Neural progenitor cell (in vitro differentiated cells): ENCODE data around the gene AUNIP.

Experiments
- CTCF ChIP-seq: fragments of 200-600 bp; sonication (generic); IDR thresholded peaks from 2 replicates; pipeline ENCODE4 v1.5.1; 2017; ENCODE audit warnings: antibody characterized with exemption, mild to moderate bottlenecking
- EZH2 ChIP-seq: fragments of 200-600 bp; sonication (generic); IDR thresholded peaks from 2 replicates; pipeline ENCODE4 v1.6.1; 2017; ENCODE audit warnings: antibody characterized with exemption, mild to moderate bottlenecking, moderate library complexity

GRCh38 chr1:25881266-25881665 lies 22.0 kb upstream of the AUNIP start:
- TF ChIP-seq EZH2: no peak
- no peak for TF ChIP-seq CTCF
